Fibroblast of skin of right biceps (primary cell): ENCODE data around the gene DAPK1.
A peak's percentile ranks its signal among the peaks of the same experiment; 100 is the strongest.

Source experiments
- DNase-seq: peaks from one replicate; pipeline ENCODE4 v3.0.0-alpha.2; 2013

Gene DAPK1

GRCh38 chr9:87596862-87597261, 99.2 kb downstream of the DAPK1 start:
- peak; percentile 12 for DNase-seq

- no peak for DNase-seq
Measured at GRCh38 chr9:87597710-87598443, 100.2 kb downstream of the DAPK1 start.

GRCh38 chr9:87599901-87600610, 102.4 kb downstream of the DAPK1 start:
- peak; percentile 88 for DNase-seq

- DNase-seq, result no peak
Measured at GRCh38 chr9:87601176-87601575, 103.5 kb downstream of the DAPK1 start.

GRCh38 chr9:87601595-87601994, 103.9 kb downstream of the DAPK1 start:
- no peak for DNase-seq

- no peak for DNase-seq
Measured at GRCh38 chr9:87602933-87603643, 105.4 kb downstream of the DAPK1 start.

GRCh38 chr9:87603854-87604490, 106.3 kb downstream of the DAPK1 start:
- no peak for DNase-seq

- DNase-seq, result no peak
Measured at GRCh38 chr9:87604886-87605588, 107.4 kb downstream of the DAPK1 start.

- no peak for DNase-seq
Measured at GRCh38 chr9:87605676-87606075, 108.0 kb downstream of the DAPK1 start.

- peak; percentile 79 for DNase-seq
Measured at GRCh38 chr9:87606841-87607521, 109.3 kb downstream of the DAPK1 start.

GRCh38 chr9:87607859-87608258, 110.2 kb downstream of the DAPK1 start:
- no peak for DNase-seq

GRCh38 chr9:87609002-87609401, 111.3 kb downstream of the DAPK1 start:
- DNase-seq, result no peak

GRCh38 chr9:87609486-87609885, 111.8 kb downstream of the DAPK1 start:
- no peak for DNase-seq

GRCh38 chr9:87610200-87611155, 112.8 kb downstream of the DAPK1 start:
- DNase-seq, result peak; percentile 30

- DNase-seq, result no peak
Measured at GRCh38 chr9:87611776-87612175, 114.1 kb downstream of the DAPK1 start.

- no peak for DNase-seq
Measured at GRCh38 chr9:87612536-87612935, 114.9 kb downstream of the DAPK1 start.

- no peak for DNase-seq
Measured at GRCh38 chr9:87613265-87614111, 115.8 kb downstream of the DAPK1 start.

- DNase-seq, result no peak
Measured at GRCh38 chr9:87614397-87614796, 116.7 kb downstream of the DAPK1 start.

- DNase-seq, result no peak
Measured at GRCh38 chr9:87615136-87615535, 117.5 kb downstream of the DAPK1 start.
